HG02943 (cell line): Measurements from ENCODE around the gene PPA1.
"Not testable (repeated sequence)": the region's sequence is repeated elsewhere in the genome, so short reads cannot be mapped to it uniquely, and the experiment has no call there.

Experiments used
- ATAC-seq: cut with Tn5 transposase; IDR thresholded peaks from one replicate; pipeline ENCODE4 v1.9.1; 2021; ENCODE audit warnings: mild to moderate bottlenecking, low read depth, moderate library complexity; ENCODE audit not compliant: unreplicated experiment

Gene PPA1

DNA sequence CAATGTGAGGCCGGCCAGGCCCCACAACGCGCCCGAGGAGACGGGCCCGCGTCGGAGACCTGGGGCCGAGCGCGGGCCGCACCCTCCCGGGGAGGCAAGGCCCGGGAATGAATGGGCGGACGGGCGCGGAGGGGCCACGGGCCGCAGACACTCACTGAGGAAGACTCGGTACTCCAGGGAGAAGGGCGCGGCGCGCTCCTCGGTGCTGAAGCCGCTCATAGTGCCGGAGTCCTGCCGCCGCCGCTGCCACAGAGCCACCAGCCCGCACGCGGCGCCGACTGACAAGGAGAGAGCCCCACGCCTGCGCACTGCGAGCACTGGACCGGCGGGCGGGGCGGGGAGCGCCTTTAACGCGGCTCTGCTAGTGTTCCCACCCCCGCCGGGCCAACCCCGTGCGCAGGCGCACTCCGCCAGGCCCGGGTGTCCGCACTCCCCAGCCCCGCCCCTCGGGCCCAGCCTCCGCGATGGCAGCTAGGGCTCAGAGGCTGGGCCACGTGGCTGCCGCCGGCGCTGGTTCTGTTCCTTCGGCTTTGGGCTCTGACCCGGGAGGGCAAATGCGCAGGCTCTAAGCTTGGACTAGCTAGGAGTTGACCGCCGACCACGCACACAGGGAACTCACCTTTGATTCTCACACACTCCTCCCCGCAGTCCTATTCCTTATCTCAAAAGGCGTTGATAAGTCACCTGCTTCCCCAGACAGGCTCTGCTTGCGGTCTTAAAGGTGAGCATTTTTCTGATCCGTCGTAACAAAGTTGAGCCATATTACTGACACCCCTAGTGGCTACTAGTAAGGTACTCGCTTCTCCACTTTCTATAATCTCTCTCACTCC is at the start of gene PPA1:
Gene PPA1 (minus strand): TSS at position 321 of the 830 bp plus-strand sequence. CDS start 102 bp downstream, at position 219.
- peak; percentile 79 for ATAC-seq

DNA sequence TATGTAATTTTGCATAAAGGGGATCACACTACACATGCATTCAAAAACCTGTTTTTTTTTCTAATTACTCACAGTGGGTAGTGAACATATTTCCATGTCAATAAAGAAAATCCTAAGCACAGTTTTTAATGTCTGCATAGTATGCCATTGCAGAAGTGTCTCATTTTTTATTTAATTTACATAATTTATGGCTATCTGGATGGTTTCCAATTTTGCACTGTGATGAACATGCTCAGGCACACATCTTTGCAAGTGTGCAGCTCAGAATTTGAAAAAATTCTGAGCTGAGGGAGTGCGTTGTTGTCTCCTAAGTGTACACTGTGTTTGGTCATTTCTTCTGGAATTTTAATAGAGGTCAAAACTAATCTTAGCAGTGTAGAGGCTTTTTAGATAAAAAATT is 48.4 kb upstream of the PPA1 start:
- ATAC-seq: no peak

DNA sequence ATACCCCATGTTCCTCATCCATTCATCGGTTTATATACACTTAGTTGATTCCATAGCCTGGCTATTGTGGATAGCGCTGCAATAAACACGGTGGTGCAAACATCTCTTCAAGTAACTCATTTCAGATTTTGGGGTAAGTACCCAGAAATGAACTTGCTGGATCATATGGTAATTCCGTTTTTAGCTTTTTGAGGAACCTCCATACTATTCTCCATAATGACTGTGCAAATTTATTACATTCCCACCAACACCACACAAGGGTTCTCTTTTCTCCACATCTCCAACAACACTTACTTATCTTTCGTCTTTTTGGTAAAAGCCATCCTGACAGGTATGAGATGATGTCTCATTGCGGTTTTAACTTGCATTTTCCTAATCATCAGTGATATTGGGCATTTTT is 46.9 kb upstream of the PPA1 start:
- ATAC-seq: no peak

DNA sequence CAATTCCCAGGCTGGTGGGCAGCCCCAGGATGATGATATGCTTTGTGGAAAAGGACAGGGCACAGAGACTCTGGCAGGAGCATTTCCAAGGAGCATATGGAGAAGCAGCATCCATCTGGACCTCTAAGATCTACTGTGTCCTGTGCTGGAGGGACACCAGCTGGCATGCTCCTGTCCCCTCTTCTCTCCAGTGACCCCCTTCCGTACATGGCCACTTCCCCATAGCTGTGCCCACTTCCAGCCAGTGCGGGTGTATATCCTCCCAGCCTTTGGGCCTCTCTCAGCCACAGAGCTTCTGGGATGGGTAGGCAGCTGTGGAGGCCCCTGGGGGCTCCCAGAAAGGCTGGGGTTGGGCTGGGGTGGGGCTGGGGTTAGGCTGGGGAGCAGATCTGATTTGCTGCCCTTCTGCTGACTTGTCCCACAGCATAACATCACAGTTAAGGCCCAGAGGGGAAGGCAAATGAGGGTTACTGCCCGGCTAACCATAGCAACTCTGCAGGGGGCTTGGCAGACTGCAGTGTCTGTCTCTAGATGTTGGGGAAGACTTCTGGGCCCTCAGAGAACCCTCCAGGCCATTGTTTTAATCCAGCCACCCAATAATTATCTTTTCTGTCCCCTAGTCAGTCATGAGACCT is 44.3 kb upstream of the PPA1 start:
- no peak for ATAC-seq

DNA sequence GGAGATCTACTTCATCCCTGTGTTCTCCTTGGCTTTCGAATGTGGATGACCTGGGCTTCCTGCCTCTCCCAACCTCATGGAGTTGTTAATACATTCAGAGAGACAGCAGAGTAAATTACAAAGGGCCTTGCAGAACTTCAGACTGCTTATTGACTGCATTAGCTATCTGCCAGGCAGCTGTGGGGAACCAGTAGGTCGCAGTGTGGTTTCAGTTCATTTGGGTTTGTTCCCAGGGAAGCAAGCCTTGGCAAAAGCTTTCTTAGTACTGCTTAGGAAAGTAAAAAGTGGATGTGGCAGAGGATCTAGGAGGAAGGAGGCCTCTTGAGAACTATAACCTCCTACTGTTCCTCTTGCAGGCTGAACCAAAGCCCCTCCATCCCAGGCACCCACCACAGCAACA is 41.4 kb upstream of the PPA1 start:
- no peak for ATAC-seq

DNA sequence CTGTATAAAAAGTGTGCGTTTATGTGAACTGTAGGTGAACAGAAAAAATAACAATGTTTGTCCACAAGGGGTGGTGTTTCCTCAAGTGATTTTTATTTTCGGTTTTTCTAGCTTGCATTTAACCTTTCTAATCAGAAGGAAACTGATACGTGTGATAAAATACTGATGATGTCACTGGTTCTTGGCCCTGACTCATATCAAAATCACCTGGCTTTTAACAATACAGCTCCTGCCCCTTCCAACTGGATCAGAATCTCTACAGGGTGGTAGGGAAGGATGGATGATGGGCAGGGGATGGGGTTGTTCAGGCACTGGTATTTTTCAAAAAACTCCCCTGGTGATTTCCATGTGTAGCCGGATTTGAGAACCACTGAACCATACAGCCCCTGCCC is 39.7 kb upstream of the PPA1 start:
- no peak for ATAC-seq

DNA sequence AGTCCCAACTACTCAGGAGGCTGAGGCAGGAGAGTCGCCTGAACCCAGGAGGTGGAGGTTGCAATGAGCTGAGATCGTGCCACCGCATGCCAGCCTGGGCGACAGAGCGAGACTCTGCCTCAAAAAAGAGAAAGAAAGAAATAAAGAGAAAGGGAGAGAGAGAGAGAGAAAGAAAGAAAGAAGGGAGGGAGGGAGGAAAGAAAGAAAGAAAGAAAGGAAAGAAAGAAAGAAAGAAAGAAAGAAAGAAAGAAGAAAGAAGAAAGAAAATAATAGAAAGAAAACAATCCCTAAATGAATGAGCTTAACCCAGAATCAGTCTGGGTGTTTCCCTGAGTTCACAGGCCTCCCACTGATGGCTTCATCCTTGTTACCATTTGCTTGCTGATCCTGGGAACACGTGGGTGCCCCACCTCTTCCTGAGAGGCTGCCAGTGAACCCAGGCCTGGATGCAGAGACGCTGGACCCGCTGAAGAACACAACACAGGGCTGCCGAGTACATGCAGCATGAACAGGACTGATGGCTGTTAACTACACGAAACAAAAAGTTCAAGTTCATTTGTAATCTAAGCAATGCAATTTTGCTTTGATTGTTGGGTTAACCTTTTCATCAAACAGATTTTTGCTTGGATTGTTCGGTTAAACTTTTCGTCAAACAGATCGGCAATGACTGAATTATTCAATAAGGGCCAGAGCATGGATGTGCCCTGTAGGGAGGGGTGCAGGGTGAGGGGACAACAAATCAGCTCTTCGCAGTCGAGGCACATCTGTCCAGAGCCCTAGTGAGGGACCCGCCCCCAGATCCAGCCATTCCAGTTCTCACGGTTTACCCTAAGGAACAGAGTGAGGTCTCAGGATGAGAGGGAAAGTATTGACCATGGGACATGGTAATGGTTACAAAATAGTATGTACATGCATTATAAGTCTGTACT is 39.0 kb upstream of the PPA1 start:
- no peak for ATAC-seq

DNA sequence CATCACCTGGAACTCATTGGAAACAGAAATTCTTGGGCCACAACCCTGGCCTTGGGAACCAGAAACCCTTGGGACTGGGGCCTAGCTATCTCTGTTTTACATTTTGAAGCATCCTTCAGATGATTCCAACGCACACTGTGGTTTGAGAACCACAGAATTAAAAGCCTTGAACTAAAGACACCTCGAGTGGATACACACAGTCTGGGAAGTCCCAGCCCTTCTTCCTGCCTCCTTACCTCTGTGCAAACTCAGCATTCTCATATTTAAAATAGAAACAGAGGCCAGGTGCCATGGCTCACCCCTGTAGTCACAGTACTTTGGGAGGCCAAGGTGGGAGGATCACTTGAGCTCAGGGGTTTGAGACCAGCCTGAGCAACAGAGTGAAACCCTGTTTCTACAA is 37.7 kb upstream of the PPA1 start:
- no peak for ATAC-seq

DNA sequence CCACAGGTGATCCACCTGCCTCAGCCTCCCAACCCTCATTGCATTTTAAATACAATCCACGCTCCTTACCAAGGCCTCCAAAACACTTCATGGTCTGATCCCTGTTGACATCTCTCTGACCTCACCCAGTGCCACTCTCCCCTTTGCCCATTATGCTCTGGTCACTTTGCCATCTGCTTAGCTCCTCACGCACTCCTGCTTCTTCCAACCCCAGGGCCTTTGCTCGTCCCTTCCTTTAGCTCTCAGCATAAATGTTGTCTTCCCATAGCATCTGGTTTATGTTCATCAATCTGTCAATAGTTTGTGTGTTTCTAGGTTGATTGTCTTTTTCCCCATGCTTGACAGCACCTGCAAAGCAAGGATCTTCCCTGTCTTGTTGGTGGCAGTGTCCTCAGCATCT is 36.5 kb upstream of the PPA1 start:
- ATAC-seq: no peak

DNA sequence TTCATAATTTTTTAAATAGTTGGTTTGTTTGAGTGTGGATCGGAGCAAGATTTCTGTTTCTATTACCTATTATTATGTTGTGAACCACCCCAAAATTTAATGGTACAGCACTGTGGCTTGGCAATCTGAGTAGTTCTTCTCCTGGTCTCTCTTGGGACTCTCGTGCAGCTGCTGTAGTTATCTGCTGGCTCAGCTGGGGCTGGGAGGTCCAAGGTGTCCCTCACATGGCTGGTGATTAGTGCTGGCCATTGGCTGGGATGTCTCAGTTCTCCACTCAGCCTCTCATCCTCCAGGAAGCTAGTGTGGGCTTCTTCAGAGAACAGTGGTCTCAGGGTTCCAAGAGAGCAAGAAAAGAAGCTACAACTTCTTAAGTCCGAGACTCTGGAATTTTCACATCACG is 35.1 kb upstream of the PPA1 start:
- no peak for ATAC-seq

DNA sequence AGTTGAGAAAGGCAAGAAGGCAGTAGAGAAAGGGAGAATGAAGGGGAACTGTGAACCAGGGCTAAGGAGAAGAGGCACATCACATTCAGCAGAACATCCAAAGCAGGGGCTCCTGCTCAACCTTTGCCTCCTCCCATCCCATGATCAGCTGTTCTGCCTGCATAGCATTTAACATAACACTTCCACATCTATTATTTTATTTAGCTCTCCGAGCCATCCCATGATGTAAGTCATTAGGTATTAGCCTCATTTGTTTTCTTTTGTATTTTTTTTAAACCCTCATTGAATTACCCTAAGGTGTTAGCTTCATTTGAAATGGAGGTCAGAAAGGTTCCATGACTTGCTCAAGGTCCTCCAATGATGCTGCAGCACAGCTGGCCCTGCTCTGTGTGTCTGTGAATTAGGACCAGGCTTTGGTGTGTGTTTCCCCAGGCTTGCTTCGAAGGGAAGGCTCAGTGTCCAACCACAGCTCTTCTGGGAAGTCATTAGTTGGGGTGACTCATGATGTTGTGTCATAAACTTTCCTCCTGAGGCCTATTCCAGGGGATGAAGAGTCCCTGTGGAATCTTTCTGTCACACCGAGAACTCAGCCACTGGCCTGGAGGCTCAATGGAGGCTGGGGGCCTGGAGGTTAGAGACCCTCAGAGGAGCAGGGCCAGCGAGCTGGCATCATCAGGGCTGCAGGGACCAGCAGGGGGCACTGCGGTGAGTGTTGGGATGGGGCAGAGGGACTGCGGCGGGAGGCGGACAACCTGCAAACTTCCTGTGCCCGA is 34.1 kb upstream of the PPA1 start:
- ATAC-seq: no peak

DNA sequence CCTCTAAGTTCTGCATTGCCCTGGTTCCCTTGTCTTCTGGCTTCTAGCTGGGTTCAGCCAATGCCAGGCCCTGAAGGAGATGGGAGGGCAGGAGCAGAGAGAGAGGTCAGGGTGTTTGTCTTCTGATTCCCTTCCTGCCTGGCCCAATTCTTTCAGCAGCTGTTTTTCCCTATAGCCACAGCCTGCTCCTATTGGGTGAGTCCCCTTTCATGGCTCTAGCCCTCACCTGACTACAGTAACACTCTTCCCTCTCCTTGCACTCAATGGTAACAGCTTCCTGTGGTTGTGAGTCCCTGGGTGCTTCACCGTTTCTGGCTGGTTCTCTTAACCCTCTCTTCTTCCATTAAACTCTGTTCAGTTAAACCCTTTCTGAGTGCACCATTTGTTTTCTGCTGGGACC is 33.5 kb upstream of the PPA1 start:
- ATAC-seq: no peak

DNA sequence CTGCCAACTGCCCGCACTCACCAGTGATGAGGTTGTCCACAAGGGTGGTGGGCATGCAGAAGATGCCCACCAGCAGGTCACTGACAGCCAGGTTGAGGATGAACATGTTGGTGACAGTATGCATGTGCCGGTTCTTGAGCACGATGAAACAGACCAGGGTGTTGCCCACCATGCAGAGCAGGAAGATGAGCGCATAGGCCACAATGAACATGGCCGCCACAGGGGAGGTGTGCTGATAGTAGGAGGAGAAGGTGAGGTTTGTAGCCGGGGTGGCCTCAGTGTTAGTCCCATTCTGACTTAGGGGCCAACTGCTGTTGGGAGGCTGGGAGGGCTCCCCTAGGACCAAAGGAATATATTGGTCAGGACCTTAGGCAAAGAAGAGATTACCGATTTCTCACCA is 32.8 kb upstream of the PPA1 start:
- ATAC-seq: no peak

DNA sequence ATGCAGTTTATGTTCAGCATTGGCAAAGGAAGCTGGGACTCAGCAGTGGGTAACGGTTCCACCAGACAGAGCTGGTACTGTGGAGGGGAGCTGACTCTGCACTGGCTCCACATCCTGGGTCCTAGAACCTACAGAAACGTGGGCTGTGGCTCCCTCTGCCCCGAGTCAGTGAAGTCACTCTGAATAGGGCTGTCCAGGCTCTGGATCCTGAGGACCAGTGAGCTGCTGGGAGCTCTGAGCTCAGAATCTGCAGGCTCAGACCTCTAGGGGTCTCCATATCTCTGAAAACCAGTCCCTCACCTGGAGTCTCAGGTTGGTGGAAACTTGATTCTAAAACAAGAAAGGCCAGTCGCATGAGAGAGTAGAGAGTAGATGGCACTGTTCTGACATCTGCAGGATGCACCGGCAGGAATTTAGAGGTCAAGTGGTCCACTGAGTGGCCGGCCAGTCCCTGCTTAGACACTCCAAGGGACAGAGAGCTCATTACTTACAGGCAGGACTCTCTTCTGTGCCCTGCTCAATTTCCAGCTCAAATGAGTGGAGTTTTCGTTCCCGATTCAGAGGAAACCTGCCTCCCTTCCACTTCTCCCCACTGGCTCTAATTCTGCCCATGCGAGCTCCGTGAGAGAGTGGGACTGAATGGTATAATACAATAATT is 31.9 kb upstream of the PPA1 start:
- no peak for ATAC-seq

DNA sequence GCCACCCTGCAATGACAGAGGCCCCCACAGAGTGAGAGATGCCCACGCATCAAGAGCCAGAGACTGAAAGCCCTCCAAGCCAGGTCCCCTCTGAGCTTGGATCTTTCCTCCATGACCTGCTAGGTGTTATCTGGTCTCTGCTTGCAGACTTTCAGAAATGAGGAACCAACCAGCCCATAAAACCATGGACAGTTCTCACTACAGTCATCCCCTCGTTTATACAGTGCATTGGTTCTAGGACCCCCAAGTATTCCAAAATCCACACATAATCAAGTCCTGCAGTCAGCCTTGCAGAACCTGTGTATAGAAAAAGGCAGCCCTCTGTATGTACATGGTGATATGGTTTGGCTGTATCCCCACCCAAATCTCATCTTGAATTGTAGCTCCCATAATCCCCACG is 27.5 kb upstream of the PPA1 start:
- no peak for ATAC-seq

DNA sequence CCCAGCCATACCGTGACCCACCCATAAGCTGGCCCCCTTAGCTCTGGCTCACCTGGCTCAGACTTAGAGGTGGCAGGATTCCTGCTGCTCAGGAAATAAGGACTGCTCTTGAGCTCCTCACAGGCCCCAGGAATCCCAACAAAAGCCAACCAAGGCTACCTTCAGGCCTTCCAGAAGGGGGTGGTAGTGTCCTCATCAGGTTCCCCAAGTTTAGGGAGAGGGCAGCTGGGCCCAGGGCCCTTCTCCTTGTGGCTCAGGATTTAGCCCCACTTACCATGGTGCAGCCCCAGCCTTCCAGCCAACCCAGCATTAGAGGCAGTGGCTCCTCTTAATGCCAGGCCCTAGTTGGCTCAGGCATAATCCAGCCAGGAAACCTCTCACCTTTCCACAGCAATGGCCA is 27.0 kb upstream of the PPA1 start:
- ATAC-seq: no peak

DNA sequence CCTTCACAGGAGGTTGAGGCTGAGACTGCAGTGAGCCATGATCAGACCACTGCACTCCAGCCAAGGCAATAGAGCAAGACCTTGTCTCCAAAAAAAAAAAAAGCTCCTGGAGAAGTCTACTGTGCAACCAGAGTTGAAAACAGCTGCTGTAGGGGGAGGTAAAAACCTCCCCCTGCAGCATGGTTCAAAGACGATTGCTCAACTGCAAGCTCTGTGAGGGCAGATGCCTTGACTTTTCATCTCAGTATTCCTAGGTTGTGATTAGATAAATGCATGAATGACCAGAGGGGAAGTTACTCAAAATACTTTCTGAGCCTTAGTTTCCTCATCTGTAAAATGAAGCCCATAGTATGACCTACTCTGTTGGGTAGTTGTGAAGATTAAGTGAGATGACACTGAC is 25.0 kb upstream of the PPA1 start:
- ATAC-seq: no peak

DNA sequence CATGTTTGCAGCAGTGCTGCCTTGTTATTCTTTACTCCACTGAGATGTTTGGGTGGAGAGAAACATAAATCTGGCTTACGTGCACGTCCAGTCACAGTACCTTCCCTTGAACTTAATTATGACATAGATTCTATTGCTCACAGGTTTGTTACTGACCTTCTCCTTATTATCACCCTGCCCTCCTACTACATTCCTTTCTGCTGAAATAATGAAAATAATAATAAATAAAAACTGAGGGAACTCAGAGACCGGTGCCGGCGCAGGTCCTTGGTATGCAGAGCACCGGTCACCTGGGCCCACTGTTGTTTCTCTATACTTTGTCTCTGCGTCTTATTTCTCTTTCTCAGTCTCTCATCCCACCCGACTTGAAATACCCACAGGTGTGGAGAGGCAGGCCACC is 24.6 kb upstream of the PPA1 start:
- ATAC-seq: not testable (repeated sequence)

DNA sequence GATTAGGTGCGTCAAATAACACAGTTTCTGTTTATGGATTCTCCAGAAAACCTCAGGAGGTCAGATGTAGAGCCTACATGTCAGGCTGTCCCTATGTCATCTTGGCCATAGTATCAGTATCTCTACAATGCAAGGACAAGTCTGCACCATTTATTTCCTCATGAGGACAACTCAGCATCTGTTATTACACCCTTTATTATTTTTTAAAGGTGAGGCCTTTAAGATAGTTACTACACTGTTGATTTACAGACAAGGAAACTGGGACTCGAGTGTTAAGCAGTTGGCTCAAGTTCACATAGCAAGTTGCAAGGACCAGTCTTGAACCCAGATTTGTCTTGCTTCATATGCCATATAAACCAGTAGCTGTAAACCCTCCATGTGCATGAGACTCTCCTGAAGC is 23.2 kb upstream of the PPA1 start:
- ATAC-seq: no peak
